C4-2B (cell line): ENCODE measurements around the gene LCN9.

Experiments
- CTCF ChIP-seq: fragments of 450-650 bp; conservative IDR thresholded peaks from 2 replicates; pipeline ENCODE4 v1.5.1; 2017; ENCODE audit warnings: mild to moderate bottlenecking
- ZFX ChIP-seq: fragments of 450-650 bp; IDR thresholded peaks from 2 replicates; pipeline ENCODE4 v1.6.1; 2017

DNA sequence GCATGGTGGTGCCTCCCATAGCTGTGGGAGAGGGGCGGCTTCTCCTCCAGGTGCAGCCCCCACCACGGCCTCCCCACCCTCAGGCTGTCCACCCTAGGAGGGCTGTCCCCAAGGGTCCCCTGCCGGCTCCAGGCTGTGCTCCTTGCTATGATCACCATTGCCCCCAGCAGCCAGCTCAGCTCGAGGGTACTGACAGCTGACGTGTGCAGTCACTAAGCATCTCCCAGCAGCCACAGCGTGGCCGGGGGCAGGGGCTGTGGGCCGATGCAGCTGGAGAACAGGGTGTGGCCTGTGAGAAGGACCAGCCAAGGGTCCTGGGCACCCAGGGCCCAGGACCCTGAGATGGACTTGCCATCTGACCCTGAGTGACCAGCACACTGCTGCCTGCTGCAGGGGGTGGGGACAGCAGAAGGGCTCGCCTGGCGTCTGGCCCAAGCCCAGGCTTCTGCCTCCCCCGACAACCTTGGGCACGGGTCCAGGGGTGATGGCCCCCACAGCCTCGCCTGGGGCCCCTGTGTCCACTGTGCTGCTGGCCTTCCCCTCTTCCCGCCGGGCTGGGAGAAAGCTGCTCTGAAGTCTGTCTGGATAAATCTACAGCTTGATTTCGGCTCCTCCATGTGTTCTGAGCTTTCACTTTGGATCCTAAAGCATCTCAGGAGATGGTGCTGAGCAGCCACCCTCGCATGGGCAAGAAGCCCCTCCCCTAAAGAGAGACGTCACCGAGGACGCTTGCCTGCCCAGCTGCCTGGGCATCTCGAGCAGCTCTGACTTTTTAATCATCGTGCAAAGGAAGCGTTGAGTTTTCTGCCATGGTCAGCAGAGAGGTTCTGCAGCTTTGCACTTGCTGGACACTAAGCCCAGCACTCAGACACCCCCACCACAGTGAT, 44.4 kb downstream of the LCN9 start:
- TF ChIP-seq CTCF = no peak
- TF ChIP-seq ZFX = no peak
